Esophagus muscularis mucosa (tissue), 4 donors: ENCODE measurements around the gene COL7A1. TPM values are rescaled to one million over a fixed set of nuclear protein-coding genes. Genes with fewer than 3 reads are reported as not detected.

Experiments used
- DNase-seq: peaks from one replicate; pipeline ENCODE4 v3.0.0-alpha.2; 2017; ENCODE audit errors: extremely low spot score
- H3K27ac ChIP-seq, 4 donors: fragments of 200-600 bp; sonication (generic); replicated peaks in 1 of 4; 1 replicate in 3 of 4; 2 replicates in 1 of 4; pipeline ENCODE4 v1.5.1; 2016 to 2019; ENCODE audit warnings: mild to moderate bottlenecking in 1 of 4
- H3K27me3 ChIP-seq, 4 donors: fragments of 200-600 bp; sonication (generic); one replicate each; pipeline versions ENCODE4 v1.5.1 to v1.6.0; 2016 to 2019
- H3K36me3 ChIP-seq, 4 donors: fragments of 200-600 bp; sonication (generic); one replicate each; pipeline ENCODE4 v1.5.1; 2016 to 2019
- H3K4me1 ChIP-seq, 4 donors: fragments of 200-600 bp; sonication (generic); one replicate each; pipeline ENCODE4 v1.5.1; 2016 to 2019
- H3K4me3 ChIP-seq, 4 donors: fragments of 200-600 bp; sonication (generic); 1 replicate in 2 of 4; 2 replicates in 2 of 4; pipeline ENCODE4 v1.5.1; 2016 to 2019; ENCODE audit warnings: mild to moderate bottlenecking in 4 of 4, moderate library complexity in 1 of 4
- H3K9me3 ChIP-seq, 4 donors: fragments of 200-600 bp; sonication (generic); 1 replicate in 3 of 4; 2 replicates in 1 of 4; pipeline ENCODE4 v1.5.1; 2016 to 2019
- EP300 ChIP-seq: sonication (generic); formaldehyde crosslinking; IDR thresholded peaks from one replicate; pipeline ENCODE4 v1.6.1; 2017; ENCODE audit warnings: antibody characterized with exemption
- POLR2A ChIP-seq: fragments of 450-650 bp; IDR thresholded peaks from one replicate; pipeline ENCODE4 v1.6.1; 2017; ENCODE audit warnings: antibody characterized with exemption, moderate library complexity, mild to moderate bottlenecking, low read depth
- POLR2AphosphoS5 ChIP-seq, 2 donors: sonication (generic); formaldehyde crosslinking; IDR thresholded peaks; one replicate each; pipeline ENCODE4 v1.6.1; 2017; ENCODE audit warnings: antibody characterized with exemption in 2 of 2
- whole genome bisulfite sequencing: methylation state at CpG from one replicate; pipeline ENCODE4 v1.1.5; 2018; 5-methylcytosine and 5-hydroxymethylcytosine counted together
- intact Hi-C: fragments of 100-400 bp; cut with DNase I; formaldehyde crosslinking; loops from one replicate; pipeline ENCODE4 v1.15.1; 2023
- total RNA-seq, 4 donors: library from RNA; depleted of rRNA; stranded (reverse); fragments of >200 nt; gene quantifications; one replicate each; pipeline versions ENCODE4 v1.1.0 to v1.2.1, GENCODE V29; 2016
- TF ChIP-seq, protein P1 (sequence below), 3 experiments: fragments of 200-600 bp in 2 of 3; fragments of 450-650 bp in 1 of 3; sonication (generic) in 2 of 3; IDR thresholded peaks; one replicate each; pipeline ENCODE4 v1.5.1; 2017 to 2019; ENCODE audit warnings: antibody characterized with exemption in 3 of 3, mild to moderate bottlenecking in 2 of 3, moderate library complexity in 1 of 3

The COL7A1 gene
- total RNA-seq, 4 donors from 2014 or later = 1.2 to 2.9 (median 2.1) TPM

DNA sequence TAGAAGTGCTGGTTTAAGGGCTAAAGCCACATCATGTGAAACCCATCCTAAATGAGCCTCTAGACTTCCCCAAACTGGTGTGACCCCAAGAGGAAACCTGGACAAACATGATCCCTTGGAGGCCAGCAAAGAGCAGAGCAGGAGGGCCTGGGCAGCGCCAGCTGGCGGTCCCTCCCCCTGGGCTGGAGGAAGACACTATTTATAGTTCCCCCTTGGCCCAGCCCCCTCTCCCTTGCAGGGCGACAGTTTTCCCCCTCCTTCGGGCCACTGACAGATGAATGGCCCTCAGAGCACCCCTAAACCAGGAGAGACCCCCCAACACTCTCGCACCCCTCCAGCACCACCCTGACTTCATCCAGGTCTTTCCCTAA is 34.5 kb downstream of the COL7A1 start:
- Histone ChIP-seq H3K9me3 (no peaks in the 10 kb centered on the region), H3K36me3 (no peaks in the 10 kb centered on the region), H3K4me3 (peak overlapping the region; percentile 47 to 56 (median 51)), H3K27ac (peak overlapping the region; percentile 64 to 78 (median 74)), H3K4me1 (peaks cover 42 to 61% (median 54%) of the 10 kb centered on the region in 4 donors), H3K27me3 (no peaks in the 10 kb centered on the region)
- DNase-seq = no peak
- TF ChIP-seq, protein P1, sequence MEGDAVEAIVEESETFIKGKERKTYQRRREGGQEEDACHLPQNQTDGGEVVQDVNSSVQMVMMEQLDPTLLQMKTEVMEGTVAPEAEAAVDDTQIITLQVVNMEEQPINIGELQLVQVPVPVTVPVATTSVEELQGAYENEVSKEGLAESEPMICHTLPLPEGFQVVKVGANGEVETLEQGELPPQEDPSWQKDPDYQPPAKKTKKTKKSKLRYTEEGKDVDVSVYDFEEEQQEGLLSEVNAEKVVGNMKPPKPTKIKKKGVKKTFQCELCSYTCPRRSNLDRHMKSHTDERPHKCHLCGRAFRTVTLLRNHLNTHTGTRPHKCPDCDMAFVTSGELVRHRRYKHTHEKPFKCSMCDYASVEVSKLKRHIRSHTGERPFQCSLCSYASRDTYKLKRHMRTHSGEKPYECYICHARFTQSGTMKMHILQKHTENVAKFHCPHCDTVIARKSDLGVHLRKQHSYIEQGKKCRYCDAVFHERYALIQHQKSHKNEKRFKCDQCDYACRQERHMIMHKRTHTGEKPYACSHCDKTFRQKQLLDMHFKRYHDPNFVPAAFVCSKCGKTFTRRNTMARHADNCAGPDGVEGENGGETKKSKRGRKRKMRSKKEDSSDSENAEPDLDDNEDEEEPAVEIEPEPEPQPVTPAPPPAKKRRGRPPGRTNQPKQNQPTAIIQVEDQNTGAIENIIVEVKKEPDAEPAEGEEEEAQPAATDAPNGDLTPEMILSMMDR (IDR thresholded peaks at IDR 0.05) = no peak
- TF ChIP-seq POLR2AphosphoS5 (IDR thresholded peaks at IDR 0.05) = no peak
- no peak for TF ChIP-seq POLR2A
- no peak for TF ChIP-seq EP300
- WGBS = 3% methylated on average over 4 of the region's 5 CpGs
- intact Hi-C loops = no loop called here

DNA sequence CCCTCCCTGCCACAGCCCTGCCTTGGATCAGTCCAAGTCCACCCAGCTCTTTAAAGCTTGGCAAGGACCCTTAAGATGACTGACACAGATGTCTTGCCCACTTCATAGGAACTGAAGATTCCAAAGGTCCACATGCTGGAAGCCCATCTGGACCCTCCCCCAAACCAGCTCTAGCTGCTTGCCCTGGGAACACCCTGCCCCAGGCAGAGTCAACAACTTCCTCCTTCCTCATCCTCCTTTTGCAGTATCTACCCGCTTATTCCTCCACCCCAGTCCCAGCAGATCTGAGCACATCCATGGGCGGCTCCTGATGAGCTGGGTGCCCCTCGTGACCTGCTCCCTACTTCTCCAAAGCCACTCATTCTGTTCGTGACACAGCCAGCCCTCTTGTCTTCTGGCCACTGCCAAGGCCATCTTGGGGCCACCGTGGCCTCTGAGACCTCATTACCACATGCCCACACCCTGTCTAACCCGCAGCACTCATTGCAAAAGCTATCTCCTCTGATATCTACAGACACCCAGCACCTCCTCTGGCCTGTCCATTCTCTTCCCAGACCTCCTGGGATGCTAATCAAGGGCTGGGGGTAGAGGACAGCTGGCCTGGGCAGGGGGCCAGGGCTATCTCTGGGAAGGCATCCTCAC is 36.5 kb downstream of the COL7A1 start:
- no peaks in the 10 kb centered on the region for H3K36me3 ChIP-seq
- no peak for DNase-seq
- H3K4me3 ChIP-seq = no peak overlapping the region
- peak overlapping the region; percentile 58 to 77 (median 62) for H3K27ac ChIP-seq
- peaks cover 42 to 57% (median 54%) of the 10 kb centered on the region in 4 donors for H3K4me1 ChIP-seq
- no peaks in the 10 kb centered on the region for H3K9me3 ChIP-seq
- no peak for TF ChIP-seq POLR2A
- TF ChIP-seq, protein P1 (IDR thresholded peaks at IDR 0.05) = peak in 1 of 3 experiments; percentile 1
- TF ChIP-seq POLR2AphosphoS5 (IDR thresholded peaks at IDR 0.05) = no peak
- H3K27me3 ChIP-seq = no peaks in the 10 kb centered on the region
- intact Hi-C loops = no loop called here
- 68% methylated on average over 6 of the region's 6 CpGs for WGBS

DNA sequence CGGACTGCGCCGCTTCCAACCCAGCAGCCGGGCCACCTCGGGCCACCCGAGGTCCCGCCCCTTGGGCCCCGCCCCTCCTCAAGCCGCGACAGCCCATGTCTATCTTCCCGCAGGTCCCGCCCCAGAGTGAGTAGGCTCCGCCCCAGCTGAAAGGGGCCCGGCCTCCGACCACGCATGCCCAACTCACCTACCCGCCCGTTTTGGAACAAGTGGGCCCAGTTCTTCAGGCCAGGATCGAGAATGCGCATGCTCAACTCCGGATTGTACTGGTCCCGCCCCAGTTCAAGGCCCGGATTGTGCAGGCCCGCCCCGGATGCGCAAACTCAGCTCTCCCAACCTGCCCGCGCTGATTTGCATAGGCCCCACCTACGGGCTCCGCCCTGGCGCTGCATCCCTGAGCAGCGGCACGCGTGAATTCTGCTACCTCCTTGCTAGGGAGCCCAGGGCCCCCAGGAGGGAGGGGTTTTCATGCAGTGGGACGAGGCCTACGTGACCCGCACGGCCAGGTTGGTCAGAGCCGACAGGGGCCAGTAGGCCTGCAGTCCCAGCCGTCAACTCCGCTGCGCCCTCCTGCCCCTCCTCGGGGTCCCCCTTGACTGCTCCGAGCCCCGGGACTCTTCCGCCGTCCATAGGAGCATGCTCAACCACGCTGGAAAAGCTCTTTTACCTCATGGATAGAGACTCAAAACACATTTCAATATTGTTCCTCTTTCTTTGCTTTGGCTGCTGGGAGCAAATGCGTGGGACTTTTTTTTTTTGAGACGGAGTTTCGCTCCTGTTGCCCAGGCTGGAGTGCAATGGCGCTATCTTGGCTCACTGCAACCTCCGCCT is 38.1 kb downstream of the COL7A1 start, which contains the start of gene PFKFB4:
TSS of gene PFKFB4 (minus strand) at position 8 of the 831 bp plus-strand sequence. CDS start 26 bp downstream, outside the sequence.
- TF ChIP-seq, protein P1 (IDR thresholded peaks at IDR 0.05) = peak in 1 of 3 experiments; percentile 30
- TF ChIP-seq POLR2AphosphoS5 (IDR thresholded peaks at IDR 0.05) (peak; percentile 66 to 92), POLR2A (no peak), EP300 (no peak)
- intact Hi-C loops = no loop called here
- peak within 1 kb of the TSS; percentile 58 to 75 (median 64) for H3K4me3 ChIP-seq
- H3K9me3 ChIP-seq = no peaks in the 10 kb centered on the region
- DNase-seq = peak; percentile 100
- peak within 1 kb of the TSS; percentile 70 to 79 (median 76) for H3K27ac ChIP-seq
- no peaks in the 10 kb centered on the region for H3K36me3 ChIP-seq
- H3K4me1 ChIP-seq = peaks cover 42 to 57% (median 54%) of the 10 kb centered on the region in 4 donors
- WGBS = under 1% methylated on average over 28 of the region's 53 CpGs
- H3K27me3 ChIP-seq = no peaks in the 10 kb centered on the region

DNA sequence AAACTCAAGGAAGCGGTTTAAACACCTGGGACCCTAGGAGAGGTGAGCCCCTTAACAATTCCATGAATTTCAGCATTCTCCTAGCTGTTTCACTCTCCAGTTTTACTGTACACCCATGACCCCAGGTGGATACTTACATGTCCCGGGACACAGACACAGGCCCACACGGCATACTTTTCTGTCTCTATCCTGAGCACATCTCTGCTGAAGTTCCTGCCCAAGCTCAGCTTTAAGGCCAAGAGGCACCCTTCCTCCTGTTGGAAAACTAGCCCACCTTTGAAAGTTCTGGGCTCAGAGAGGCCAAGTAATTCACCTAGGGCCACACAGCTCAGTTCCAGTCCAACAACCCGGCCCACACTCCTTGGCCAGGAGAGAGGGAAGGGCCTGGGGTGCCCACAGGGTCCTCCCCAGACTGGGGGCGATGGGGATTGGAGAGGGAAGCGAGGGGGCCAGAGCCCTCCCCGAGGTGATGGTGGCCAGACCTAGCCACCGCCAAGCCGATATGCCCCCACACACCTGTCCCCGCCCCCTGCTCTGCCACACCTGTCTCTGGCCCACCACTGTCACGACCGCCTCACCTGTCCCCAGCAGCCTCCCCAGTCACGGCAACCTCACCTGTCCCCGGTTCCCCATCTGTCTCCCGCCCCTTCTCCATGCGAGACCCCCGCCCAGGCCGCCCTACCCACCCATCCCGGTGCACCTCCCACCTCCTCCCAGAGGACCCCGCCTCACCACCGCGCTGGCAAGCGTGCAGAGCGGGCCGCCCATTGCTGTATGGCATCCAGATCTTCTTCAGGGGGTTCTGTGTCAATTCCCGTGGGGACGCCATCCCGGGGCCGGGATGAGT is 39.0 kb downstream of the COL7A1 start:
- DNase-seq = no peak
- peak overlapping the region; percentile 58 to 75 (median 64) for H3K4me3 ChIP-seq
- 31% methylated on average over 7 of the region's 29 CpGs for WGBS
- H3K4me1 ChIP-seq = peaks cover 40 to 53% (median 50%) of the 10 kb centered on the region in 4 donors
- H3K9me3 ChIP-seq = no peaks in the 10 kb centered on the region
- peak overlapping the region; percentile 70 to 73 (median 71) for H3K27ac ChIP-seq
- TF ChIP-seq POLR2AphosphoS5 (IDR thresholded peaks at IDR 0.05) (no peak), POLR2A (no peak), EP300 (no peak)
- TF ChIP-seq, protein P1 (IDR thresholded peaks at IDR 0.05) = no peak
- intact Hi-C loops = no loop called here
- no peaks in the 10 kb centered on the region for H3K36me3 ChIP-seq
- no peaks in the 10 kb centered on the region for H3K27me3 ChIP-seq
